Activated CD8-positive, alpha-beta memory T cell treated with anti-CD3 and anti-CD28 coated beads for 4 hours (primary cell): ENCODE data around the gene ERCC6L.

ENCODE experiments used
- DNase-seq, 2 donors: peaks; one replicate each; pipeline ENCODE4 v3.0.0-alpha.2; 2020; ENCODE audit warnings: low read depth in 2 of 2

The ERCC6L gene

DNA sequence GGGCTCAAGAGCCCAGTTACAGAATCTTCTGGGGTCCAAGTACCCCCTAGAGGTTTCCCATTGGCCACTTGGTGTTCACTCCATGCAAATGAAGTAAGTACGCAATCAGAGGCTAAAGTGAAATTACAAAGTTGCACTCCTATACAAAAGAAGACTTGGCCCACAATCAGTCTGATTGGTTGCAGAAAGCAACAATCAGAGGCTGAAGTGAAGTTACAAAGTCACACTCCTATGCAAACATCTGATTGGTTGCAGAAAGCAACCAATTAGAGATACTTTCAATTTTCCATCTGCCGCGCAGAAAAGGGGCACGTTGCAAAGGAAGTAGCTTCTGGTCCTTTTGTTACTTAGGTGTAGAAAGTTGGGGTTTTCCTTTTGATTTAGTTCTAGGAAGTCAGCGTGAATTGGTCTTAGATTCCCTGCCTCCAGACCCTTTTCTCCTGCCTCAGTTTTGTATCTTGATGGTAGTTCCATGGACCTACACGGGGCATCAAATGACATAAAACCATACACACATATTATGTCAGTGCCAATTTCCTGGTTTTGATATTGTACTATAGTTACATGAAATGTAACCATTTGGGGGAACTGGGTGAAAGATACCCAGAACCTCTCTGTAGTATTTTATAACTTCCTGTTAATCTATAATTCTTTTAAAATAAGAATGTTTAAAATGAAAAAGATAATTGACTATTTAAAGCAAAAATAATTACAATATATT lies 69.7 kb downstream of the ERCC6L start:
- no peak for DNase-seq

DNA sequence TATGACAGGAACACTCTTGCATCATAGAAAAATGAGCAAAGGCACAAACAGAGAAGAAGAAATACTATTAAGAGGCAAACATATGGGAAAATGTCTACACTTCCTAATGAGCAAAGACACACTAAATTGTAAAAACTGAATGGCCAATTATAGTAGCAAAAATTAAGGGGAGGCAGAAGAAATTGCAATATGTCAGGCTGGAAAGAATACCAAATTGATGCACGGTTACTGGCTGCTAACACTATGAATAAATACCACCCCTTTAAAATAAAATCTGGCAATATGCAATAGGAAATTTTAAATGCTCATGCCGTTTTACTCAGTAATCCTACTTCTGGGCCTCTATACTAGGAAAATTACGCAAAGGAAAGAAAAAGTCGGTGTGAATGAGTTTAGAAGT lies 73.3 kb downstream of the ERCC6L start:
- DNase-seq, result no peak

DNA sequence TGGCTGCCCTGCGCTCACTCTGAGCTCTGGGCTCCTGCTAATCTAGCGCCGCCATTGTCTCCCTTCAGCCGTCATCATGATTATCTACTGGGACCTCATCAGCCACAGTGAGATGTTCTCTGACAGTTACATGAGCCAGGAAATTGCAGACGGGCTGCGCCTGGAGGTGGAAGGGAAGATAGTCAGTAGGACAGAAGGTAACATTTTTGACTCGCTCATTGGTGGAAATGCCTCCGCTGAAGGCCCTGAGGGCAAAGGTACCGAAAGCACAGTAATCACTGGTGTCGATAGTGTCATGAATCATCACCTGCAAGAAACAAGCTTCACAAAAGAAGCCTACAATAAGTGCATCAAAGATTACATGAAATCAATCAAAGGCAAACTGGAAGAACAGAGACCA lies 79.1 kb downstream of the ERCC6L start:
- no peak for DNase-seq

DNA sequence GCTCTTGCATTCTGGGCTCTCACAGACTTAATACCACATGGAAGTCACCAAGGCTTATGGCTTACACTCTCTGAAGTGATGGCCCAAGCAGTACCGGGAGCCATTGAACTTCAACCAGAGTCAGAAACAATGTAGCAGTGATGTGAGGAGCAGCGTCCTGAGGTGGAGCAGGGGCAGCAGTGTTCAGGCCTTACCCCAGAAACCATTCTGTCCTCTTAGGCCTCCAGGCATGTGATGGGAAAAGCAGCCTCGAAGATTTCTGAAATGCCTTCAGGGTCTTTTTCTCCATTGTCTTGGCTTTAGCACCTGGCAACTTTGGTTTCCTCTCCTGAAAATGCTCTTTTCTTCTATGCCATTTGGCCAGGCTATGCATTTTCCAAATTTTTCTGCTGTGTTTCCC lies 80.1 kb downstream of the ERCC6L start:
- no peak for DNase-seq
